ENCODE results near the gene AOPEP.

AOPEP gene

GRCh38 chr9:94991961-94992907 lies 265.7 kb downstream of the AOPEP start:
- H3F3A ChIP-seq (ENCODE audit: control insufficient read depth, insufficient read depth): no peaks in the 10 kb centered on the region
- no peaks in the 10 kb centered on the region for H3K36me3 ChIP-seq (ENCODE audit: control insufficient read depth, low read length)
- no peak overlapping the region for H3K4me3 ChIP-seq (ENCODE audit: low read length)
- no peaks in the 10 kb centered on the region for H3K79me2 ChIP-seq (ENCODE audit: control insufficient read depth, low read length)
- no peaks in the 10 kb centered on the region for H3K9me2 ChIP-seq (replicated peaks; ENCODE audit: control insufficient read depth, low read length)
- H4K20me1 ChIP-seq (ENCODE audit: control insufficient read depth, insufficient read depth, low read depth, low read length): no peaks in the 10 kb centered on the region
- H3K27ac ChIP-seq (ENCODE audit: low read depth, low read length): no peak overlapping the region
- H3K27me3 ChIP-seq (ENCODE audit: control insufficient read depth, low read length): 0 out of 2 replicates have a peak, but pooled peaks cover 2% of the 10 kb centered on the region
- H3K4me2 ChIP-seq (ENCODE audit: low read length): no peak overlapping the region
- TF ChIP-seq EZH2phosphoT487 (IDR thresholded peaks at IDR 0.05; ENCODE audit: borderline replicate concordance, low read length) (no peak), CTCF (IDR thresholded peaks at IDR 0.05; ENCODE audit: low read depth, low read length, poor library complexity, severe bottlenecking) (no peak)
- H3K4me1 ChIP-seq (ENCODE audit: control insufficient read depth, low read length): no peaks in the 10 kb centered on the region
- no peaks in the 10 kb centered on the region for H3K9me3 ChIP-seq (ENCODE audit: control insufficient read depth, insufficient read depth, low read length)

- H3K36me3 ChIP-seq (ENCODE audit: control insufficient read depth, low read length): no peaks in the 10 kb centered on the region
- TF ChIP-seq CTCF (IDR thresholded peaks at IDR 0.05; ENCODE audit: low read depth, low read length, poor library complexity, severe bottlenecking) (no peak), EZH2phosphoT487 (IDR thresholded peaks at IDR 0.05; ENCODE audit: borderline replicate concordance, low read length) (no peak)
- 0 out of 2 replicates have a peak, but pooled peaks cover 3% of the 10 kb centered on the region for H4K20me1 ChIP-seq (ENCODE audit: control insufficient read depth, insufficient read depth, low read depth, low read length)
- H3K79me2 ChIP-seq (ENCODE audit: control insufficient read depth, low read length): no peaks in the 10 kb centered on the region
- H3K4me2 ChIP-seq (ENCODE audit: low read length): no peak overlapping the region
- no peak overlapping the region for H3K27ac ChIP-seq (ENCODE audit: low read depth, low read length)
- H3K9me3 ChIP-seq (ENCODE audit: control insufficient read depth, insufficient read depth, low read length): no peaks in the 10 kb centered on the region
- H3K4me1 ChIP-seq (ENCODE audit: control insufficient read depth, low read length): no peaks in the 10 kb centered on the region
- H3K27me3 ChIP-seq (ENCODE audit: control insufficient read depth, low read length): 0 out of 2 replicates have a peak, but pooled peaks cover 3% of the 10 kb centered on the region
- H3K9me2 ChIP-seq (replicated peaks; ENCODE audit: control insufficient read depth, low read length): no peaks in the 10 kb centered on the region
- H3F3A ChIP-seq (ENCODE audit: control insufficient read depth, insufficient read depth): no peaks in the 10 kb centered on the region
- H3K4me3 ChIP-seq (ENCODE audit: low read length): no peak overlapping the region
Observed at GRCh38 chr9:94993160-94993820, 266.8 kb downstream of the AOPEP start.

GRCh38 chr9:94993821-94994165 lies 267.3 kb downstream of the AOPEP start:
- H3K4me3 ChIP-seq (ENCODE audit: low read length): no peak overlapping the region
- H3K4me1 ChIP-seq (ENCODE audit: control insufficient read depth, low read length): no peaks in the 10 kb centered on the region
- TF ChIP-seq CTCF (IDR thresholded peaks at IDR 0.05; ENCODE audit: low read depth, low read length, poor library complexity, severe bottlenecking) (no peak), EZH2phosphoT487 (IDR thresholded peaks at IDR 0.05; ENCODE audit: borderline replicate concordance, low read length) (no peak)
- no peaks in the 10 kb centered on the region for H3K36me3 ChIP-seq (ENCODE audit: control insufficient read depth, low read length)
- H3K27me3 ChIP-seq (ENCODE audit: control insufficient read depth, low read length): 0 out of 2 replicates have a peak, but pooled peaks cover 3% of the 10 kb centered on the region
- H4K20me1 ChIP-seq (ENCODE audit: control insufficient read depth, insufficient read depth, low read depth, low read length): 0 out of 2 replicates have a peak, but pooled peaks cover 5% of the 10 kb centered on the region
- H3K9me3 ChIP-seq (ENCODE audit: control insufficient read depth, insufficient read depth, low read length): no peaks in the 10 kb centered on the region
- no peak overlapping the region for H3K4me2 ChIP-seq (ENCODE audit: low read length)
- H3F3A ChIP-seq (ENCODE audit: control insufficient read depth, insufficient read depth): no peaks in the 10 kb centered on the region
- H3K27ac ChIP-seq (ENCODE audit: low read depth, low read length): no peak overlapping the region
- no peaks in the 10 kb centered on the region for H3K9me2 ChIP-seq (replicated peaks; ENCODE audit: control insufficient read depth, low read length)
- H3K79me2 ChIP-seq (ENCODE audit: control insufficient read depth, low read length): no peaks in the 10 kb centered on the region

All from DOHH2 (cell line).